ENCODE measurements around the gene TBCD. TPM values are rescaled to one million over a fixed set of nuclear protein-coding genes. Genes with fewer than 3 reads are reported as not detected.
"Not testable (repeated sequence)": the region's sequence is repeated elsewhere in the genome, so short reads cannot be mapped to it uniquely, and the experiment has no call there.

TBCD gene
- total RNA-seq, 1 donor from 2014 or later = 125 TPM

- Mint-ChIP-seq H3K36me3 (ENCODE audit: low read depth) (peaks cover 13% of the 10 kb centered on the region), H3K27me3 (ENCODE audit: low read depth) (no peaks in the 10 kb centered on the region), H3K4me1 (ENCODE audit: low read depth) (peaks cover 7% of the 10 kb centered on the region), H3K4me3 (ENCODE audit: low read depth) (no peak overlapping the region), H3K9me3 (peaks cover under 1% of the 10 kb centered on the region), H3K27ac (no peak overlapping the region)
- no peak for DNase-seq (ENCODE audit: low spot score)
- intact Hi-C loops (cut with micrococcal nuclease) = no loop called here
Measured at GRCh38 chr17:82960419-82961271, 208.8 kb downstream of the TBCD start.

DNA sequence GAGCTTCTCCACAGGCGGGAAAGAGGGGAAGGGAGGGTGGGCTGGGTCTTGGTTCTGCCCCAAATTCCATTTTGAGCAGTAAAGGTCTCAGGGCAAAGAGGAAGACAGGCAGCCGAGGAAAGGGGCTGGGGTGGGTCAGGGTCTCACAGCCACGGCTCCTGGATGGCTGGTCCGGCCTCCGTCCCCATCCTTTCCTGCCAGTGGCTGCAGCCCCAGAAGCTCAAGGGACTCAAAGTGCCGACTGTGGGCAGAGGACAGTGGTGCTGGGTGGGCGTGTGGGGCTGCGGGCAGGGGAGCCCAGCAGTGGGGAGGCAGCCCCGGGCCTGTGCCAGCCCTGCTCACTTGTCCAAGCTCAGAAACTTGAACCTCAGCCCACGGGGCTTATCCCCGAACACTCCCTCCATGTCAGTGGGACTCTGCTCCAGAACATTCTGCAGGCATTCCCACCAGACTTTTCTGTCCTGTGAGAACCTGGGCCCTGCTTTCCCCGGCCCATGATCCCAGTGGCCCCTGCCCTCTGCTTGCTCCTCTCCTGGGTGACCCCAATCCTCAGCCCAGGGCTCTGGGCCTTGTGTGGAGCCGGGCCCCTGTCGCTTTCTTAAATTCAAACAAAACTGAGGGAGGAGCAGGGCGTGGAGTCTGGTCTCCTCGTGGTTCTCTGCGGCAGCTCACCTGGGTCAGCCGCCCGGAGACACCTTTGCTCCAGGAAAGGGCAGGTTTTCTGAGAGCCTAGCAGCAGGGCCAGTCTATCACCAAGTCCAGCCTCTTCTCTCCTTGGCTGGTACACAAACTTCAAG is 209.7 kb downstream of the TBCD start:
- H3K9me3 Mint-ChIP-seq = no peaks in the 10 kb centered on the region
- H3K4me1 Mint-ChIP-seq (ENCODE audit: low read depth) = peaks cover 7% of the 10 kb centered on the region
- intact Hi-C loops (cut with micrococcal nuclease) = no loop called here
- peaks cover 8% of the 10 kb centered on the region for H3K36me3 Mint-ChIP-seq (ENCODE audit: low read depth)
- DNase-seq (ENCODE audit: low spot score) = no peak
- H3K27ac Mint-ChIP-seq = no peak overlapping the region
- no peaks in the 10 kb centered on the region for H3K27me3 Mint-ChIP-seq (ENCODE audit: low read depth)
- H3K4me3 Mint-ChIP-seq (ENCODE audit: low read depth) = no peak overlapping the region

GRCh38 chr17:82962163-82962720 is 210.4 kb downstream of the TBCD start:
- H3K27me3 Mint-ChIP-seq (ENCODE audit: low read depth) = no peaks in the 10 kb centered on the region
- intact Hi-C loops (cut with micrococcal nuclease) = no loop called here
- DNase-seq (ENCODE audit: low spot score) = no peak
- H3K9me3 Mint-ChIP-seq = no peaks in the 10 kb centered on the region
- H3K4me1 Mint-ChIP-seq (ENCODE audit: low read depth) = peaks cover 7% of the 10 kb centered on the region
- H3K4me3 Mint-ChIP-seq (ENCODE audit: low read depth) = no peak overlapping the region
- H3K36me3 Mint-ChIP-seq (ENCODE audit: low read depth) = peaks cover 8% of the 10 kb centered on the region
- H3K27ac Mint-ChIP-seq = no peak overlapping the region

DNA sequence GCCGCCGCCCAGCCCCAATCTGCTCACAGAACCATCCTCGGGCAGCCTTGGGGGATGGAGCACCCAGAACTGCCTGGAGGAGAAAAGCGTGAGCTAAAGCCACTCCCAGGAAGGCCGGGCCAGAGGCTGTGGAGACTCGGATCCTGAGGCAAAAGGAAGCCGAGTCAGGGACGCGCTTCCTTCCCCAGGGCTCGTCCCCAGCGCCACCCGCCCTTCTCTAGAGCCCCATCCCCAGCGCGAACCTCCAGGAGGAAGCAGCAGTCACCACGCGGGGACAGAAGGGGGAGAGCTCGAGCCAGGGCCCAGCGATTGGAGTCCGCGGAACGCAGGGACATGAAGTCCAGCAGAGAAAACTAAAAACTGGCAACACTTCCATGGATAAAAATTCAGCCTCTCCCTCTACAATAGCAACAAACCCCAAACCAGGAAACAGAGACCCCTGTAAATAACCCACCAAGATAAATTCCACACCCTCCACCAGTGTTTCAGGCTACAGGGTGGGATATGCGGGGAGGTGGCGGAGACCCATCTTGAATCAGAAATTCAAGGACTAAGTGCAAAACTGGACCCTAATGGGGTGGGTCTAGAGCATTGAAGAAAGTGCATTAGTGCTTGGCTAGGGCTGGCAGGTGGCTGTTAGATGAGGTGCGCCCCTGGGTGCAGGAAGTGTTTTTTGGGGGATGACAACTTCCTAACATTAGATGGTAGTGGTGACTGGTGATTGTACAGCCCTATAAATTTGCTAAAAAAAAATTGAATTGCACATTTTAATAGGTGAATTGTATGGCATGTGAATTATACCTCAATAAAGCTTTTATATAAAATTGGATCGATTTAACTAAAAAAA is 211.5 kb downstream of the TBCD start:
- H3K4me3 Mint-ChIP-seq (ENCODE audit: low read depth) = no peak overlapping the region
- H3K36me3 Mint-ChIP-seq (ENCODE audit: low read depth) = peaks cover 8% of the 10 kb centered on the region
- intact Hi-C loops (cut with micrococcal nuclease) = no loop called here
- peaks cover 7% of the 10 kb centered on the region for H3K4me1 Mint-ChIP-seq (ENCODE audit: low read depth)
- no peaks in the 10 kb centered on the region for H3K27me3 Mint-ChIP-seq (ENCODE audit: low read depth)
- H3K9me3 Mint-ChIP-seq = no peaks in the 10 kb centered on the region
- H3K27ac Mint-ChIP-seq = no peak overlapping the region
- peak; percentile 40 for DNase-seq (ENCODE audit: low spot score)

- H3K4me1 Mint-ChIP-seq (ENCODE audit: low read depth); H3K27me3 Mint-ChIP-seq (ENCODE audit: low read depth); H3K9me3 Mint-ChIP-seq; H3K4me3 Mint-ChIP-seq (ENCODE audit: low read depth); intact Hi-C loops (cut with micrococcal nuclease); H3K27ac Mint-ChIP-seq; DNase-seq (ENCODE audit: low spot score); H3K36me3 Mint-ChIP-seq (ENCODE audit: low read depth): not testable (repeated sequence)
Measured at GRCh38 chr17:82964451-82964850, 212.6 kb downstream of the TBCD start.

- no peaks in the 10 kb centered on the region for H3K9me3 Mint-ChIP-seq
- DNase-seq (ENCODE audit: low spot score) = no peak
- peaks cover 8% of the 10 kb centered on the region for H3K4me1 Mint-ChIP-seq (ENCODE audit: low read depth)
- H3K27ac Mint-ChIP-seq = no peak overlapping the region
- no peak overlapping the region for H3K4me3 Mint-ChIP-seq (ENCODE audit: low read depth)
- no peaks in the 10 kb centered on the region for H3K36me3 Mint-ChIP-seq (ENCODE audit: low read depth)
- intact Hi-C loops (cut with micrococcal nuclease) = no loop called here
- no peaks in the 10 kb centered on the region for H3K27me3 Mint-ChIP-seq (ENCODE audit: low read depth)
Measured at GRCh38 chr17:82964851-82965341, 213.0 kb downstream of the TBCD start.

GRCh38 chr17:82965371-82965770 is 213.5 kb downstream of the TBCD start:
- H3K27me3 Mint-ChIP-seq (ENCODE audit: low read depth) = no peaks in the 10 kb centered on the region
- no peaks in the 10 kb centered on the region for H3K9me3 Mint-ChIP-seq
- no peak overlapping the region for H3K27ac Mint-ChIP-seq
- DNase-seq (ENCODE audit: low spot score) = no peak
- intact Hi-C loops (cut with micrococcal nuclease) = no loop called here
- peaks cover 8% of the 10 kb centered on the region for H3K4me1 Mint-ChIP-seq (ENCODE audit: low read depth)
- H3K36me3 Mint-ChIP-seq (ENCODE audit: low read depth) = no peaks in the 10 kb centered on the region
- H3K4me3 Mint-ChIP-seq (ENCODE audit: low read depth) = no peak overlapping the region

- intact Hi-C loops (cut with micrococcal nuclease) = no loop called here
- no peak for DNase-seq (ENCODE audit: low spot score)
- no peaks in the 10 kb centered on the region for H3K9me3 Mint-ChIP-seq
Measured at GRCh38 chr17:82966415-82966814, 214.6 kb downstream of the TBCD start.

GRCh38 chr17:82967268-82968032 is 215.6 kb downstream of the TBCD start:
- H3K27me3 Mint-ChIP-seq (ENCODE audit: low read depth) = no peaks in the 10 kb centered on the region
- DNase-seq (ENCODE audit: low spot score) = no peak
- H3K4me1 Mint-ChIP-seq (ENCODE audit: low read depth) = peaks cover 10% of the 10 kb centered on the region
- no peak overlapping the region for H3K4me3 Mint-ChIP-seq (ENCODE audit: low read depth)
- H3K27ac Mint-ChIP-seq = no peak overlapping the region
- no peaks in the 10 kb centered on the region for H3K36me3 Mint-ChIP-seq (ENCODE audit: low read depth)
- H3K9me3 Mint-ChIP-seq = no peaks in the 10 kb centered on the region
- intact Hi-C loops (cut with micrococcal nuclease) = no loop called here

More at GRCh38 chr17:82966415-82966814, 214.6 kb downstream of the TBCD start:
- Mint-ChIP-seq H3K27ac (no peak overlapping the region), H3K4me1 (ENCODE audit: low read depth) (peaks cover 10% of the 10 kb centered on the region), H3K27me3 (ENCODE audit: low read depth) (no peaks in the 10 kb centered on the region), H3K4me3 (ENCODE audit: low read depth) (no peak overlapping the region), H3K36me3 (ENCODE audit: low read depth) (no peaks in the 10 kb centered on the region)

- DNase-seq (ENCODE audit: low spot score); H3K4me1 Mint-ChIP-seq (ENCODE audit: low read depth); H3K27ac Mint-ChIP-seq; intact Hi-C loops (cut with micrococcal nuclease); H3K27me3 Mint-ChIP-seq (ENCODE audit: low read depth); H3K9me3 Mint-ChIP-seq; H3K36me3 Mint-ChIP-seq (ENCODE audit: low read depth); H3K4me3 Mint-ChIP-seq (ENCODE audit: low read depth): not testable (repeated sequence)
Measured at GRCh38 chr17:82968033-82968841, 216.4 kb downstream of the TBCD start.

DNA sequence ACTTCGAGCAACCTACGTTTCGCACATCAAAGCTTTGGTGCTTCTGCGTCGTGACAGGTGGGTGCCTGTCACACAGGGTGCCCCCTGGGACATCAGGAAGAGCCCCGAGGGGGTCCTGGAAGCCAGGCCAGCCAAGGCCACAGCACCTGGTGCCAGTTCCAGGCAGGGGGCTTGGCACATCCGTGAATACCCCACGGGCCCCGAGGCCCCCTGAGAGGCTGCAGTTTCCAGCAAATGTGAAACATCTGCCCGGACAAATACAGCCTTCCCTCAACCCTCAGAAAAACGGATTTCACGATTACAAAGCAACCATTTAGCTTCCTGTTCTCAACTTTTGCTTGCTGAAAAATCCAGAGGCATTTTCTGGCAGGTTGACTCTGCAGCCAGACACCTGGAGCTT is 218.2 kb downstream of the TBCD start:
- no peak for DNase-seq (ENCODE audit: low spot score)
- H3K36me3 Mint-ChIP-seq (ENCODE audit: low read depth) = no peaks in the 10 kb centered on the region
- intact Hi-C loops (cut with micrococcal nuclease) = no loop called here
- H3K4me3 Mint-ChIP-seq (ENCODE audit: low read depth) = no peak overlapping the region
- peaks cover 3% of the 10 kb centered on the region for H3K4me1 Mint-ChIP-seq (ENCODE audit: low read depth)
- no peak overlapping the region for H3K27ac Mint-ChIP-seq
- no peaks in the 10 kb centered on the region for H3K27me3 Mint-ChIP-seq (ENCODE audit: low read depth)
- no peaks in the 10 kb centered on the region for H3K9me3 Mint-ChIP-seq
